ENCODE results near the gene SGO2.
"Not testable (repeated sequence)": the region's sequence is repeated elsewhere in the genome, so short reads cannot be mapped to it uniquely, and the experiment has no call there.

SGO2 gene

GRCh38 chr2:200627110-200627770 is 101.2 kb downstream of the SGO2 start:
- no peaks in the 10 kb centered on the region for H3K4me1 Mint-ChIP-seq

GRCh38 chr2:200628461-200628860 is 102.5 kb downstream of the SGO2 start:
- H3K27me3 Mint-ChIP-seq (ENCODE audit: low read depth), result peaks cover 13% of the 10 kb centered on the region
- not testable (repeated sequence) for H3K36me3 Mint-ChIP-seq (ENCODE audit: low read depth); H3K4me3 Mint-ChIP-seq; H3K27ac Mint-ChIP-seq; H3K4me1 Mint-ChIP-seq; H3K9me3 Mint-ChIP-seq

More at GRCh38 chr2:200627110-200627770, 101.2 kb downstream of the SGO2 start:
- H3K27ac Mint-ChIP-seq, result no peak overlapping the region
- no peak overlapping the region for H3K4me3 Mint-ChIP-seq
- no peak for TF ChIP-seq CTCF (IDR thresholded peaks at IDR 0.05; ENCODE audit: unreplicated experiment in 3 of 3)
- H3K27me3 Mint-ChIP-seq (ENCODE audit: low read depth), result peaks cover 13% of the 10 kb centered on the region
- H3K36me3 Mint-ChIP-seq (ENCODE audit: low read depth), result no peaks in the 10 kb centered on the region
- H3K9me3 Mint-ChIP-seq, result no peaks in the 10 kb centered on the region

- no peak for TF ChIP-seq CTCF (IDR thresholded peaks at IDR 0.05; ENCODE audit: unreplicated experiment in 3 of 3)
- Mint-ChIP-seq H3K9me3 (no peaks in the 10 kb centered on the region), H3K27me3 (ENCODE audit: low read depth) (peaks cover 17% of the 10 kb centered on the region), H3K27ac (no peak overlapping the region), H3K4me1 (no peaks in the 10 kb centered on the region), H3K4me3 (no peak overlapping the region), H3K36me3 (ENCODE audit: low read depth) (no peaks in the 10 kb centered on the region)
Observed at GRCh38 chr2:200631287-200631686, 105.3 kb downstream of the SGO2 start.
